HCT116 (cell line): ENCODE measurements around the gene TCP10L. TPM values are rescaled to one million over a fixed set of nuclear protein-coding genes. Genes with fewer than 3 reads are reported as not detected.
A peak's percentile ranks its signal among the peaks of the same experiment; 100 is the strongest.
"Not testable (repeated sequence)": the region's sequence is repeated elsewhere in the genome, so short reads cannot be mapped to it uniquely, and the experiment has no call there.

Source experiments
- ATAC-seq: fragments of 200-7000 bp; cut with Tn5 transposase; 2 replicates; pipeline ENCODE4 v1.9.1; 2020; ENCODE audit warnings: mild to moderate bottlenecking, moderate library complexity
- BruUV-seq: library from RNA; stranded (reverse); fragments of 400-500 nt; replicated peaks from 2 replicates; lab custom pipeline; 2021; lab: Mats Ljungman, UMichigan
- CTCF ChIA-PET: fragments of 300-600 bp; sonication (Branson Sonifier 250); formaldehyde crosslinking; loops from one replicate; lab custom pipeline; 2021; ENCODE audit warnings: antibody characterized with exemption; lab: Charles Lee
- POLR2A ChIA-PET: fragments of 300-600, 350-600 bp; sonication (Branson Sonifier 250); formaldehyde crosslinking; loops from one replicate; lab custom pipeline; 2021; ENCODE audit warnings: antibody characterized with exemption; lab: Charles Lee
- RAD21 ChIA-PET, 2 experiments: fragments of 300-600 bp; sonication (Branson Sonifier 250); formaldehyde crosslinking; loops; one replicate each; lab custom pipeline; 2023; ENCODE audit warnings: low total read pairs in 2 of 2; ENCODE audit not compliant: uncharacterized antibody in 2 of 2, unreplicated experiment in 2 of 2, low non-redundant PET in 1 of 2; lab: Charles Lee
- DNase-seq: peaks from one replicate; pipeline ENCODE4 v3.0.0-alpha.2; 2010; ENCODE audit warnings: low read depth, low spot score
- H2AFZ ChIP-seq: fragments of 200-600 bp; shearing (Covaris generic), sonication (generic); 2 replicates; pipeline ENCODE4 v1.6.1; 2017; ENCODE audit warnings: low read depth, mixed run types, mixed read lengths, antibody characterized with exemption, low read length; ENCODE audit not compliant: poor library complexity, severe bottlenecking
- H3K27ac ChIP-seq: 2 replicates; pipeline ENCODE4 v1.5.1; 2012; ENCODE audit warnings: low read depth, low read length
- H3K27me3 ChIP-seq: fragments of 200-600 bp; sonication (generic); 2 replicates; pipeline ENCODE4 v1.6.1; 2016; ENCODE audit warnings: mixed run types, low read length, mixed read lengths; ENCODE audit not compliant: insufficient read depth
- H3K36me3 ChIP-seq, 2 experiments: fragments of 200-500 bp in 1 of 2; fragments of 200-600 bp in 1 of 2; sonication (Bioruptor generic) in 1 of 2; sonication (generic) in 1 of 2; 2 replicates each; pipeline versions ENCODE4 v1.5.1 to v1.6.1; 2014 to 2016; ENCODE audit warnings: low read length in 2 of 2, inconsistent platforms in 1 of 2, mixed read lengths in 1 of 2, mixed run types in 1 of 2; ENCODE audit not compliant: insufficient read depth in 2 of 2, control insufficient read depth in 1 of 2
- H3K4me1 ChIP-seq, 2 experiments: fragments of 200-600 bp in 1 of 2; sonication (generic) in 1 of 2; 2 replicates each; pipeline versions ENCODE4 v1.5.1 to v1.6.1; 2012 to 2017; ENCODE audit warnings: low read length in 2 of 2, inconsistent platforms in 1 of 2, mild to moderate bottlenecking in 1 of 2, mixed read lengths in 1 of 2, mixed run types in 1 of 2, moderate library complexity in 1 of 2; ENCODE audit not compliant: insufficient read depth in 2 of 2, control insufficient read depth in 1 of 2
- H3K4me2 ChIP-seq: fragments of 200-600 bp; sonication (generic); 2 replicates; pipeline ENCODE4 v1.6.1; 2017; ENCODE audit warnings: mixed run types, low read length, mixed read lengths
- H3K4me3 ChIP-seq, 2 experiments: fragments of 200-600 bp in 1 of 2; sonication (generic) in 1 of 2; replicated peaks in 1 of 2; 2 replicates each; pipeline ENCODE4 v1.5.1; 2011 to 2016; ENCODE audit warnings: low read length in 2 of 2, control low read depth in 1 of 2, low read depth in 1 of 2, mild to moderate bottlenecking in 1 of 2, mixed read lengths in 1 of 2, mixed run types in 1 of 2
- H3K79me2 ChIP-seq: fragments of 200-600 bp; sonication (generic); 2 replicates; pipeline ENCODE4 v1.6.1; 2017; ENCODE audit warnings: mild to moderate bottlenecking, mixed run types, low read length, moderate library complexity, mixed read lengths; ENCODE audit not compliant: insufficient read depth
- H3K9ac ChIP-seq: fragments of 200-600 bp; sonication (generic); 2 replicates; pipeline ENCODE4 v1.6.1; 2016; ENCODE audit warnings: low read length, mixed read lengths
- H3K9me2 ChIP-seq: fragments of 200-600 bp; sonication (generic), shearing (Covaris generic); 2 replicates; pipeline ENCODE4 v1.6.1; 2017; ENCODE audit warnings: mixed run types, mild to moderate bottlenecking, moderate library complexity; ENCODE audit not compliant: insufficient read depth
- H3K9me3 ChIP-seq, 2 experiments: fragments of 200-500 bp in 1 of 2; fragments of 200-600 bp in 1 of 2; sonication (Bioruptor generic) in 1 of 2; sonication (generic) in 1 of 2; 2 replicates each; pipeline ENCODE4 v1.6.1; 2014 to 2017; ENCODE audit warnings: low read length in 2 of 2, mixed read lengths in 2 of 2, inconsistent platforms in 1 of 2, low read depth in 1 of 2, mild to moderate bottlenecking in 1 of 2, mixed run types in 1 of 2, moderate library complexity in 1 of 2; ENCODE audit not compliant: control insufficient read depth in 1 of 2, insufficient read depth in 1 of 2
- H4K20me1 ChIP-seq: fragments of 200-600 bp; sonication (generic), shearing (Covaris generic); 2 replicates; pipeline ENCODE4 v1.6.1; 2017; ENCODE audit warnings: mixed run types, mild to moderate bottlenecking, moderate library complexity; ENCODE audit not compliant: insufficient read depth
- CBX3 ChIP-seq: IDR thresholded peaks from 2 replicates; pipeline ENCODE4 v1.6.1; 2012; ENCODE audit warnings: low read depth
- CEBPB ChIP-seq: IDR thresholded peaks from 2 replicates; pipeline ENCODE4 v1.6.1; 2012; ENCODE audit warnings: low read depth
- EGR1 ChIP-seq: IDR thresholded peaks from 2 replicates; pipeline ENCODE4 v1.6.1; 2012; ENCODE audit warnings: low read depth
- ELF1 ChIP-seq: IDR thresholded peaks from 2 replicates; pipeline ENCODE4 v1.6.1; 2012; ENCODE audit warnings: low read depth, borderline replicate concordance
- EZH2 ChIP-seq: fragments of 200-600 bp; sonication (generic); IDR thresholded peaks from 2 replicates; pipeline ENCODE4 v1.6.1; 2017; ENCODE audit warnings: antibody characterized with exemption, mixed run types
- POLR2A ChIP-seq: IDR thresholded peaks from 2 replicates; pipeline ENCODE4 v1.7.0; 2011; ENCODE audit warnings: borderline replicate concordance; ENCODE audit not compliant: insufficient read depth, insufficient read length; ENCODE audit errors: extremely low read depth
- REST ChIP-seq: IDR thresholded peaks from 2 replicates; pipeline ENCODE4 v1.6.1; 2012; ENCODE audit warnings: low read depth
- SP1 ChIP-seq: IDR thresholded peaks from 2 replicates; pipeline ENCODE4 v1.6.1; 2012; ENCODE audit warnings: low read depth
- SRF ChIP-seq: IDR thresholded peaks from 2 replicates; pipeline ENCODE4 v1.6.1; 2012; ENCODE audit warnings: low read depth
- TCF7L2 ChIP-seq: IDR thresholded peaks from 2 replicates; pipeline ENCODE4 v1.7.0; 2011; ENCODE audit warnings: borderline replicate concordance, inconsistent platforms; ENCODE audit not compliant: insufficient read depth, insufficient read length; ENCODE audit errors: extremely low read depth
- YY1 ChIP-seq: IDR thresholded peaks from 2 replicates; pipeline ENCODE4 v1.6.1; 2011; ENCODE audit warnings: low read length, low read depth, moderate library complexity, mild to moderate bottlenecking; ENCODE audit not compliant: insufficient replicate concordance; ENCODE audit errors: extremely low read depth
- ZFX ChIP-seq: fragments of 450-650 bp; IDR thresholded peaks from 2 replicates; pipeline ENCODE4 v1.6.1; 2017
- intact Hi-C: fragments of 100-400 bp; cut with micrococcal nuclease; formaldehyde crosslinking; loops from 2 replicates; pipeline ENCODE4 v1.10.0; 2022
- total RNA-seq: library from RNA; stranded (reverse); gene quantifications from one replicate; pipeline ENCODE4 v1.2.1, GENCODE V29; 2021; ENCODE audit not compliant: unreplicated experiment
- TF ChIP-seq, protein P1 (sequence below): IDR thresholded peaks from 2 replicates; pipeline ENCODE4 v1.6.1; 2011; ENCODE audit warnings: mild to moderate bottlenecking, low read length, moderate library complexity; ENCODE audit not compliant: insufficient replicate concordance; ENCODE audit errors: extremely low read depth
- TF ChIP-seq, protein P2 (sequence below): IDR thresholded peaks from 2 replicates; pipeline ENCODE4 v1.6.1; 2012
- TF ChIP-seq, protein P3 (sequence below): IDR thresholded peaks from 2 replicates; pipeline ENCODE4 v1.6.1; 2012

TCP10L gene
- total RNA-seq, 1 experiment from 2014 or later = 0.07 TPM

GRCh38 chr21:32618218-32618617 is 32.9 kb upstream of the TCP10L start:
- H3K4me3 ChIP-seq, H3K27ac ChIP-seq, RAD21 ChIA-PET, H2AFZ ChIP-seq, H4K20me1 ChIP-seq, H3K9me2 ChIP-seq, intact Hi-C loops, POLR2A ChIA-PET, H3K9me3 ChIP-seq, CTCF ChIA-PET, H3K9ac ChIP-seq, H3K79me2 ChIP-seq, H3K4me1 ChIP-seq, H3K4me2 ChIP-seq, DNase-seq, BruUV-seq, ATAC-seq, H3K36me3 ChIP-seq: not testable (repeated sequence)
- H3K27me3 ChIP-seq = peaks cover 12% of the 10 kb centered on the region

GRCh38 chr21:32613436-32614043 is 28.2 kb upstream of the TCP10L start:
- no TSS peak for BruUV-seq
- intact Hi-C loops = no loop called here
- H2AFZ ChIP-seq = no peak overlapping the region
- H3K36me3 ChIP-seq = peaks cover 5 to 10% of the 10 kb centered on the region in 2 experiments; a peak in 3 of 4 replicates
- peaks cover 31% of the 10 kb centered on the region for H3K79me2 ChIP-seq
- peak overlapping the region; percentile 92 for H3K4me2 ChIP-seq
- no peaks in the 10 kb centered on the region for H3K27me3 ChIP-seq
- H3K4me3 ChIP-seq = peak overlapping the region; percentile 95 to 98
- peaks cover 6 to 12% of the 10 kb centered on the region in 2 experiments for H3K4me1 ChIP-seq
- CTCF ChIA-PET = interaction anchor here (2.5 kb wide), 1 partner anchor 12 kb away, joined by 17 read pairs; no protein-coding TSS in a partner anchor
- no peaks in the 10 kb centered on the region for H3K9me3 ChIP-seq
- no peak for ATAC-seq
- POLR2A ChIA-PET = interaction anchor here (1.5 kb wide), 1 partner anchor 12 kb away, joined by 3 read pairs; no protein-coding TSS in a partner anchor
- RAD21 ChIA-PET = no interaction called here
- H4K20me1 ChIP-seq = no peaks in the 10 kb centered on the region
- peak overlapping the region; percentile 89 for H3K9ac ChIP-seq
- H3K27ac ChIP-seq = peak overlapping the region; percentile 97; the same call in 1 of the 2 replicates
- no peaks in the 10 kb centered on the region for H3K9me2 ChIP-seq
- DNase-seq = no peak
- TF ChIP-seq EGR1 = no peak
- no peak for TF ChIP-seq ZFX
- no peak for TF ChIP-seq POLR2A
- TF ChIP-seq, protein P1, sequence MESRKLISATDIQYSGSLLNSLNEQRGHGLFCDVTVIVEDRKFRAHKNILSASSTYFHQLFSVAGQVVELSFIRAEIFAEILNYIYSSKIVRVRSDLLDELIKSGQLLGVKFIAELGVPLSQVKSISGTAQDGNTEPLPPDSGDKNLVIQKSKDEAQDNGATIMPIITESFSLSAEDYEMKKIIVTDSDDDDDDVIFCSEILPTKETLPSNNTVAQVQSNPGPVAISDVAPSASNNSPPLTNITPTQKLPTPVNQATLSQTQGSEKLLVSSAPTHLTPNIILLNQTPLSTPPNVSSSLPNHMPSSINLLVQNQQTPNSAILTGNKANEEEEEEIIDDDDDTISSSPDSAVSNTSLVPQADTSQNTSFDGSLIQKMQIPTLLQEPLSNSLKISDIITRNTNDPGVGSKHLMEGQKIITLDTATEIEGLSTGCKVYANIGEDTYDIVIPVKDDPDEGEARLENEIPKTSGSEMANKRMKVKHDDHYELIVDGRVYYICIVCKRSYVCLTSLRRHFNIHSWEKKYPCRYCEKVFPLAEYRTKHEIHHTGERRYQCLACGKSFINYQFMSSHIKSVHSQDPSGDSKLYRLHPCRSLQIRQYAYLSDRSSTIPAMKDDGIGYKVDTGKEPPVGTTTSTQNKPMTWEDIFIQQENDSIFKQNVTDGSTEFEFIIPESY = no peak
- TF ChIP-seq EZH2 = no peak
- TF ChIP-seq ELF1 = no peak
- no peak for TF ChIP-seq CBX3
- TF ChIP-seq, protein P2, sequence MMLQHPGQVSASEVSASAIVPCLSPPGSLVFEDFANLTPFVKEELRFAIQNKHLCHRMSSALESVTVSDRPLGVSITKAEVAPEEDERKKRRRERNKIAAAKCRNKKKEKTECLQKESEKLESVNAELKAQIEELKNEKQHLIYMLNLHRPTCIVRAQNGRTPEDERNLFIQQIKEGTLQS = no peak
- TF ChIP-seq, protein P3, sequence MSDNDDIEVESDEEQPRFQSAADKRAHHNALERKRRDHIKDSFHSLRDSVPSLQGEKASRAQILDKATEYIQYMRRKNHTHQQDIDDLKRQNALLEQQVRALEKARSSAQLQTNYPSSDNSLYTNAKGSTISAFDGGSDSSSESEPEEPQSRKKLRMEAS = no peak
- no peak for TF ChIP-seq REST
- no peak for TF ChIP-seq YY1
- TF ChIP-seq TCF7L2 = no peak
- no peak for TF ChIP-seq CEBPB
- TF ChIP-seq SRF = no peak
- no peak for TF ChIP-seq SP1
